ENCODE measurements around the gene DBF4. TPM values are rescaled to one million over a fixed set of nuclear protein-coding genes. Genes with fewer than 3 reads are reported as not detected.
"Not testable (repeated sequence)": the region's sequence is repeated elsewhere in the genome, so short reads cannot be mapped to it uniquely, and the experiment has no call there.

DBF4 gene
- polyA plus RNA-seq, 1 experiment: 3.8 TPM

DNA sequence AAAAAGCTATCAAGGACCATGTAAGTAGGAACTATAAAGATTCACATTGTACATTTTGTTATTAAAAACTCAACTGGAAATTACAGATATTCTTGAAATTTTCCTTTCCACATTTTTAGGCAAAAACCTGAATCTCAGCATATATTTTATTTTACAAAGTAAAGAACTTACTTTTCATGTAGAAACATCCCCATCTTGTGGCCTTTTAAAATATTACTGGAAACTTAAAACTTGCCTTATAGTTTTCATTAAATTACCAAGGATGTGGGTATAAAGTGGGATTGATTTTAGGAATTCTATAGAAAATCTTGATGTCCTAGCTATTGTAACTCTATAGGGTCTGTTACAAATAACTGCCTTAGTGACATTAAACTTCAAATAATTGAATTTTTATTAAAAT, 10.6 kb downstream of the DBF4 start:
- TF ChIP-seq, protein P1, sequence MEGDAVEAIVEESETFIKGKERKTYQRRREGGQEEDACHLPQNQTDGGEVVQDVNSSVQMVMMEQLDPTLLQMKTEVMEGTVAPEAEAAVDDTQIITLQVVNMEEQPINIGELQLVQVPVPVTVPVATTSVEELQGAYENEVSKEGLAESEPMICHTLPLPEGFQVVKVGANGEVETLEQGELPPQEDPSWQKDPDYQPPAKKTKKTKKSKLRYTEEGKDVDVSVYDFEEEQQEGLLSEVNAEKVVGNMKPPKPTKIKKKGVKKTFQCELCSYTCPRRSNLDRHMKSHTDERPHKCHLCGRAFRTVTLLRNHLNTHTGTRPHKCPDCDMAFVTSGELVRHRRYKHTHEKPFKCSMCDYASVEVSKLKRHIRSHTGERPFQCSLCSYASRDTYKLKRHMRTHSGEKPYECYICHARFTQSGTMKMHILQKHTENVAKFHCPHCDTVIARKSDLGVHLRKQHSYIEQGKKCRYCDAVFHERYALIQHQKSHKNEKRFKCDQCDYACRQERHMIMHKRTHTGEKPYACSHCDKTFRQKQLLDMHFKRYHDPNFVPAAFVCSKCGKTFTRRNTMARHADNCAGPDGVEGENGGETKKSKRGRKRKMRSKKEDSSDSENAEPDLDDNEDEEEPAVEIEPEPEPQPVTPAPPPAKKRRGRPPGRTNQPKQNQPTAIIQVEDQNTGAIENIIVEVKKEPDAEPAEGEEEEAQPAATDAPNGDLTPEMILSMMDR (IDR thresholded peaks at IDR 0.05; ENCODE audit: insufficient read depth, low read depth, low read length): peak; percentile 30
- POLR2A ChIA-PET: no interaction called here
- no peak overlapping the region for H3K4me3 ChIP-seq (ENCODE audit: low read depth, low read length)
- no peak for DNase-seq (ENCODE audit: low read depth)
- H3K27me3 ChIP-seq (ENCODE audit: control insufficient read depth, insufficient read depth, low read length): no peaks in the 10 kb centered on the region
- H3K36me3 ChIP-seq (ENCODE audit: control insufficient read depth, insufficient read depth, low read length): peaks cover 1% of the 10 kb centered on the region; the same call in 1 of the 2 replicates
- CTCF ChIA-PET: interaction anchor here (0.6 to 2.6 kb wide), 14 partner anchors 8 to 467 kb away, joined by 3 to 17 read pairs (median 4); no protein-coding TSS in a partner anchor

DNA sequence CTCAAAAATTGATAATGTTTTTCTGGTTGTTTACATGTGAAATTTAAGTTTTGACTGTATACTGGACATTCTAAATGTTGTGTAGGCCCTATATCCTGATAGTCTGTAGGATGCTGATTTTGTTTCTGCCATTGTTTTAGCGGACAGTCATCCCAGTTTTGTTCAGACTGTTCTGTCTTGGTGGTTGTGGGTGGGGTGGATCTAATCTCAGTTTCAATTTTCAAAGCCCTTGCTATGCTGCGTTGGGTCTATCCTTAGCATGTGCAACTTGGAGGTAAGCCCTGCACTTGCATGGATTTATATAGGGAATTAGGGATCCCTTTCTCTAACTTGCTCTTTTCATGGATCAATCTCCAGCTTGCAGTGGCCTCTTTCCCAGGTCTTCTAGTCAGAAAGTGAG, 19.1 kb downstream of the DBF4 start:
- Histone ChIP-seq H3K36me3 (ENCODE audit: control insufficient read depth, insufficient read depth, low read length) (no peaks in the 10 kb centered on the region), H3K27me3 (ENCODE audit: control insufficient read depth, insufficient read depth, low read length) (no peaks in the 10 kb centered on the region), H3K4me3 (ENCODE audit: low read depth, low read length) (no peak overlapping the region)
- DNase-seq (ENCODE audit: low read depth): no peak
- ChIA-PET CTCF (interaction anchor here (1.8 kb wide), 1 partner anchor 9 kb away, joined by 7 read pairs; no protein-coding TSS in a partner anchor), POLR2A (no interaction called here)
- TF ChIP-seq, protein P1 (IDR thresholded peaks at IDR 0.05; ENCODE audit: insufficient read depth, low read depth, low read length): no peak

DNA sequence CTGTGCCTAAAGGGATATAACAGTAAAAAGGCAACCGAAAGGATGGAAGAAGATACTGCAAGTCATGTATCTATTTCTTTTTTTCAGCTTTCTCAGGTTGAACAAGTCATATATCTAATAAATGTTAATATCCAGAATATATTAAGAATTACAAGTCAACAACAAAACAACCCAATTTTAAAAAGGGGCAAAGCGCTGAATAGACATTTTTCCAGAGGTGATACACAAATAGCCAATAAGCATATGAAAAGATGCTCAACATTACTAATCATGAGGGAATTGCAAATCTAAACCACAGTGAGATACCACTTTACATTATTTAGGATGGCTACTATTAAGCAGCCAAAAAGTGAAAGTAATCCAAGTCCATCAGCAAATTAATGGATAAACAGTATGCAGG, 23.0 kb downstream of the DBF4 start:
- POLR2A ChIA-PET: no interaction called here
- no peak for DNase-seq (ENCODE audit: low read depth)
- no peaks in the 10 kb centered on the region for H3K36me3 ChIP-seq (ENCODE audit: control insufficient read depth, insufficient read depth, low read length)
- no peaks in the 10 kb centered on the region for H3K27me3 ChIP-seq (ENCODE audit: control insufficient read depth, insufficient read depth, low read length)
- CTCF ChIA-PET: no interaction called here
- H3K4me3 ChIP-seq (ENCODE audit: low read depth, low read length): no peak overlapping the region
- TF ChIP-seq, protein P1 (IDR thresholded peaks at IDR 0.05; ENCODE audit: insufficient read depth, low read depth, low read length): no peak

DNA sequence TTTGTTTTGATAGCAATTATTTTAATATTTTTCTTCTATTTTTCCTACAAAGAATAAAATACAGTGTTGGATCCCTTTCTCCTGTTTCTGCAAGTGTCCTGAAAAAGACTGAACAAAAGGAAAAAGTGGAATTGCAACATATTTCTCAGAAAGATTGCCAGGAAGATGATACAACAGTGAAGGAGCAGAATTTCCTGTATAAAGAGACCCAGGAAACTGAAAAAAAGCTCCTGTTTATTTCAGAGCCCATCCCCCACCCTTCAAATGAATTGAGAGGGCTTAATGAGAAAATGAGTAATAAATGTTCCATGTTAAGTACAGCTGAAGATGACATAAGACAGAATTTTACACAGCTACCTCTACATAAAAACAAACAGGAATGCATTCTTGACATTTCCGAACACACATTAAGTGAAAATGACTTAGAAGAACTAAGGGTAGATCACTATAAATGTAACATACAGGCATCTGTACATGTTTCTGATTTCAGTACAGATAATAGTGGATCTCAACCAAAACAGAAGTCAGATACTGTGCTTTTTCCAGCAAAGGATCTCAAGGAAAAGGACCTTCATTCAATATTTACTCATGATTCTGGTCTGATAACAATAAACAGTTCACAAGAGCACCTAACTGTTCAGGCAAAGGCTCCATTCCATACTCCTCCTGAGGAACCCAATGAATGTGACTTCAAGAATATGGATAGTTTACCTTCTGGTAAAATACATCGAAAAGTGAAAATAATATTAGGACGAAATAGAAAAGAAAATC, 31.0 kb downstream of the DBF4 start:
- POLR2A ChIA-PET; H3K4me3 ChIP-seq (ENCODE audit: low read depth, low read length); H3K27me3 ChIP-seq (ENCODE audit: control insufficient read depth, insufficient read depth, low read length); H3K36me3 ChIP-seq (ENCODE audit: control insufficient read depth, insufficient read depth, low read length); DNase-seq (ENCODE audit: low read depth): not testable (repeated sequence)
- CTCF ChIA-PET: interaction anchor here (0.7 kb wide), 1 partner anchor 127 kb away, joined by 3 read pairs; no protein-coding TSS in a partner anchor

DNA sequence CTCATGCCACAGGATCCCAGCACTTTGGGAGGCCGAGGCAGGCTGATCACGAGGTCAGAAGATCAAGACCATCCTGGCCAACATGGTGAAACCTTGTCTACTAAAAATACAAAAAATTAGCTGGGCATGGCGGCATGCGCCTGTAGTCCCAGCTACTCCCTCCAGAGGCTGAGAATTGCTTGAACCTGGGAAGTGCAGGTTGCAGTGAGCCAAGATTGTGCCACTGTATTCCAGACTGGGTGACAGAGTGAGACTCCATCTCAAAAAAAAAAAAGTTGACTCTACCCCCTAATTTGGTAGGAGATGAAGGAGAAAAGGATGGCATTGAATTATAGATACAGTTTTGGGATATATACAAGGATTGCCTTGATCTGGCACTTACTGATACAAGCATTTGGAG, 32.5 kb downstream of the DBF4 start:
- CTCF ChIA-PET; POLR2A ChIA-PET; H3K4me3 ChIP-seq (ENCODE audit: low read depth, low read length); H3K36me3 ChIP-seq (ENCODE audit: control insufficient read depth, insufficient read depth, low read length); DNase-seq (ENCODE audit: low read depth); H3K27me3 ChIP-seq (ENCODE audit: control insufficient read depth, insufficient read depth, low read length): not testable (repeated sequence)

DNA sequence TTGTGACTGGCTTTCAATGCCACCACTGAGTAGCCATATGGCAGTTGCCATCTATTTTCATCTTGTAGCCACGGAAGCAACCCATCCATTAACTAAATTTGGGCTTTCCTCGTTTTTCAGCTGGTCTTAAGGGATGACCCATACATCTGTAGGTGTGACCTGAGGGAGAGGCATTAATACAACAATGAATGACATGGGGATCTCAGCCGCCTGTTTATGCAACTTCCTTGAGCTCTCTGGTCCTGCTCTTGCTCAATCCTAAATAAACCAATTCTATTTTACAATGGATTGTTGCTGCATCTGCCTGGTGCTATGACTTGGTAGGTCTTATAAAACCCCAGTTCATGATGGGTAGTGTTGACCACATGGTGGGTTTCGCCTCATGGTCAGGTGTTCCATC, 35.8 kb downstream of the DBF4 start:
- Histone ChIP-seq H3K4me3 (ENCODE audit: low read depth, low read length) (no peak overlapping the region), H3K27me3 (ENCODE audit: control insufficient read depth, insufficient read depth, low read length) (no peaks in the 10 kb centered on the region), H3K36me3 (ENCODE audit: control insufficient read depth, insufficient read depth, low read length) (no peaks in the 10 kb centered on the region)
- ChIA-PET CTCF (no interaction called here), POLR2A (no interaction called here)
- no peak for DNase-seq (ENCODE audit: low read depth)
- TF ChIP-seq, protein P1 (IDR thresholded peaks at IDR 0.05; ENCODE audit: insufficient read depth, low read depth, low read length): no peak
